Erythroblast (primary cell): ENCODE data around the gene MATN4.

Experiments
- GATA1 ChIP-seq: IDR thresholded peaks from 2 replicates; pipeline ENCODE4 v1.6.1; 2011; ENCODE audit warnings: low read depth, mild to moderate bottlenecking, control low read depth, low read length, moderate library complexity
- POLR2A ChIP-seq: IDR thresholded peaks from 2 replicates; pipeline ENCODE4 v1.6.1; 2011; ENCODE audit warnings: mild to moderate bottlenecking, low read length

- no peak for TF ChIP-seq POLR2A
- TF ChIP-seq GATA1, result no peak
Observed at GRCh38 chr20:45279992-45280391, 28.1 kb downstream of the MATN4 start.
